ENCODE measurements around the gene CCL1.

DNA sequence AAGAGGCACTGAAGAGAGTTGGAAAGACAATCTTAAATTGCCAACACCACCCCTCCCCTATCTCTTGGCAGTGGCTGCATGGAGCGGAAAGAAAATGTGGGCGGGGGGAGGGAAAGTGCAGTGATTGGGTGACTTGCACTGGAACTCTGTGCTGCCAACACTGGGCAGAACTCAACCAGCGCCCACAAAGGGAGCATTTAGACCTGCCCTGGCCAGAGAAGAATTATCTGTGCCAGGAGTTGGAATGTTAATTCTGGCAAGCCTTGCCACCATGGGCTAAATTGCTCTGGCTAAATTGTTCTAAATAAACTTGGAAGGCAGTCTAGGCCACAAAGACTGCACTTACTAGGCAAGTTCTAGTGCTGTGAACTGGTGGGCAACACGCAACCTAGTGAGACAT is 13.3 kb downstream of the CCL1 start:
- TF ChIP-seq, protein P1, sequence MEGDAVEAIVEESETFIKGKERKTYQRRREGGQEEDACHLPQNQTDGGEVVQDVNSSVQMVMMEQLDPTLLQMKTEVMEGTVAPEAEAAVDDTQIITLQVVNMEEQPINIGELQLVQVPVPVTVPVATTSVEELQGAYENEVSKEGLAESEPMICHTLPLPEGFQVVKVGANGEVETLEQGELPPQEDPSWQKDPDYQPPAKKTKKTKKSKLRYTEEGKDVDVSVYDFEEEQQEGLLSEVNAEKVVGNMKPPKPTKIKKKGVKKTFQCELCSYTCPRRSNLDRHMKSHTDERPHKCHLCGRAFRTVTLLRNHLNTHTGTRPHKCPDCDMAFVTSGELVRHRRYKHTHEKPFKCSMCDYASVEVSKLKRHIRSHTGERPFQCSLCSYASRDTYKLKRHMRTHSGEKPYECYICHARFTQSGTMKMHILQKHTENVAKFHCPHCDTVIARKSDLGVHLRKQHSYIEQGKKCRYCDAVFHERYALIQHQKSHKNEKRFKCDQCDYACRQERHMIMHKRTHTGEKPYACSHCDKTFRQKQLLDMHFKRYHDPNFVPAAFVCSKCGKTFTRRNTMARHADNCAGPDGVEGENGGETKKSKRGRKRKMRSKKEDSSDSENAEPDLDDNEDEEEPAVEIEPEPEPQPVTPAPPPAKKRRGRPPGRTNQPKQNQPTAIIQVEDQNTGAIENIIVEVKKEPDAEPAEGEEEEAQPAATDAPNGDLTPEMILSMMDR (IDR thresholded peaks at IDR 0.05; ENCODE audit: low read depth, low read length, poor library complexity, severe bottlenecking): no peak
- TF ChIP-seq EZH2phosphoT487 (IDR thresholded peaks at IDR 0.05; ENCODE audit: borderline replicate concordance, low read length): no peak
